Daoy (cell line): Measurements from ENCODE around the gene FCHO1. TPM values are rescaled to one million over a fixed set of nuclear protein-coding genes. Genes with fewer than 3 reads are reported as not detected.

ENCODE experiments used
- DNase-seq: peaks from one replicate; pipeline ENCODE4 v3.0.0-alpha.2; 2015; ENCODE audit warnings: low read depth
- total RNA-seq: library from RNA; depleted of rRNA; stranded (reverse); fragments of >200 nt; shearing (Covaris generic); gene quantifications from 2 replicates; pipeline ENCODE4 v1.2.3, GENCODE V29; 2014; rRNA removed

FCHO1 gene
- 0.91 and 3.2 TPM in 2 replicates for total RNA-seq

- DNase-seq: peak; percentile 39
These were observed at the start of gene FCHO1 for GRCh38 chr19:17751103-17751911. TSS of gene FCHO1 (plus strand) at chr19:17751477. CDS start at chr19:17755165, 3,688 bp downstream.

GRCh38 chr19:17703824-17704463, 47.3 kb upstream of the FCHO1 start:
- peak; percentile 38 for DNase-seq

GRCh38 chr19:17706750-17707181, 44.5 kb upstream of the FCHO1 start:
- DNase-seq: peak; percentile 57

GRCh38 chr19:17711851-17712250, 39.4 kb upstream of the FCHO1 start:
- no peak for DNase-seq

GRCh38 chr19:17716309-17716929, 34.9 kb upstream of the FCHO1 start:
- no peak for DNase-seq

GRCh38 chr19:17718550-17718946, 32.7 kb upstream of the FCHO1 start:
- no peak for DNase-seq

GRCh38 chr19:17718947-17719711, 32.1 kb upstream of the FCHO1 start, which contains the start of gene MAP1S:
TSS of gene MAP1S (plus strand) at chr19:17719480. CDS start at chr19:17719503, 23 bp downstream.
- peak; percentile 67 for DNase-seq

GRCh38 chr19:17719730-17720400, 31.4 kb upstream of the FCHO1 start:
- no peak for DNase-seq

- DNase-seq: no peak
These were observed 30.8 kb upstream of the FCHO1 start for GRCh38 chr19:17720440-17720839.

GRCh38 chr19:17721111-17721628, 30.1 kb upstream of the FCHO1 start:
- DNase-seq: no peak

- peak; percentile 74 for DNase-seq
These were observed 29.5 kb upstream of the FCHO1 start for GRCh38 chr19:17721821-17722220.

GRCh38 chr19:17722655-17723240, 28.5 kb upstream of the FCHO1 start:
- DNase-seq: no peak

GRCh38 chr19:17724655-17725054, 26.6 kb upstream of the FCHO1 start:
- DNase-seq: no peak

GRCh38 chr19:17725422-17726078, 25.7 kb upstream of the FCHO1 start:
- no peak for DNase-seq

GRCh38 chr19:17726136-17726741, 25.0 kb upstream of the FCHO1 start:
- no peak for DNase-seq

GRCh38 chr19:17726964-17727773, 24.1 kb upstream of the FCHO1 start:
- no peak for DNase-seq

- no peak for DNase-seq
These were observed 23.4 kb upstream of the FCHO1 start for GRCh38 chr19:17727843-17728242.

- DNase-seq: no peak
These were observed 18.1 kb upstream of the FCHO1 start for GRCh38 chr19:17733127-17733526.

GRCh38 chr19:17734146-17734545, 17.1 kb upstream of the FCHO1 start:
- DNase-seq: no peak
